GM18526 (cell line): ENCODE measurements around the gene FOXN4.

Source experiments
- POLR2A ChIP-seq: IDR thresholded peaks from 3 replicates; pipeline ENCODE4 v1.6.1; 2011; ENCODE audit not compliant: insufficient read length; ENCODE audit errors: extremely low read depth

Gene FOXN4

GRCh38 chr12:109308534-109309380 is at the start of gene FOXN4:
Gene FOXN4, minus strand, starts transcription at chr12:109309284. Its CDS starts 963 bp downstream, at chr12:109308321.
- no peak for TF ChIP-seq POLR2A

GRCh38 chr12:109358154-109358869 is 49.2 kb upstream of the FOXN4 start:
- TF ChIP-seq POLR2A, result no peak

GRCh38 chr12:109357032-109357431 is 47.9 kb upstream of the FOXN4 start:
- TF ChIP-seq POLR2A, result no peak

- TF ChIP-seq POLR2A, result no peak
Observed at GRCh38 chr12:109356577-109356976, 47.5 kb upstream of the FOXN4 start.

GRCh38 chr12:109352184-109352583 is 43.1 kb upstream of the FOXN4 start:
- no peak for TF ChIP-seq POLR2A

GRCh38 chr12:109347589-109347988 is 38.5 kb upstream of the FOXN4 start, which contains the start of gene MYO1H:
Gene MYO1H, plus strand, starts transcription at chr12:109347900. Its CDS starts 61 bp downstream, at chr12:109347961.
- no peak for TF ChIP-seq POLR2A

- TF ChIP-seq POLR2A, result no peak
Observed at GRCh38 chr12:109346920-109347319, 37.8 kb upstream of the FOXN4 start.

GRCh38 chr12:109345428-109345827 is 36.3 kb upstream of the FOXN4 start:
- TF ChIP-seq POLR2A, result no peak

- TF ChIP-seq POLR2A, result no peak
Observed at GRCh38 chr12:109343677-109344076, 34.6 kb upstream of the FOXN4 start.

- no peak for TF ChIP-seq POLR2A
Observed at GRCh38 chr12:109336593-109336992, 27.5 kb upstream of the FOXN4 start.

- TF ChIP-seq POLR2A, result no peak
Observed at GRCh38 chr12:109334887-109335286, 25.8 kb upstream of the FOXN4 start.

- no peak for TF ChIP-seq POLR2A
Observed at GRCh38 chr12:109331301-109331952, 22.3 kb upstream of the FOXN4 start.

GRCh38 chr12:109330282-109331230 is 21.5 kb upstream of the FOXN4 start:
- TF ChIP-seq POLR2A, result no peak

- TF ChIP-seq POLR2A, result no peak
Observed at GRCh38 chr12:109329686-109330085, 20.6 kb upstream of the FOXN4 start.

- no peak for TF ChIP-seq POLR2A
Observed at GRCh38 chr12:109329003-109329402, 19.9 kb upstream of the FOXN4 start.
